ENCODE data around the gene KNG1. TPM values are rescaled to one million over a fixed set of nuclear protein-coding genes. Genes with fewer than 3 reads are reported as not detected.

KNG1 gene
- total and polyA plus RNA-seq, 2 of the 8 experiments (the other 6 are each of a cell fraction or from before 2014, with no cell fraction given) = 0.05 TPM; not detected in 1

DNA sequence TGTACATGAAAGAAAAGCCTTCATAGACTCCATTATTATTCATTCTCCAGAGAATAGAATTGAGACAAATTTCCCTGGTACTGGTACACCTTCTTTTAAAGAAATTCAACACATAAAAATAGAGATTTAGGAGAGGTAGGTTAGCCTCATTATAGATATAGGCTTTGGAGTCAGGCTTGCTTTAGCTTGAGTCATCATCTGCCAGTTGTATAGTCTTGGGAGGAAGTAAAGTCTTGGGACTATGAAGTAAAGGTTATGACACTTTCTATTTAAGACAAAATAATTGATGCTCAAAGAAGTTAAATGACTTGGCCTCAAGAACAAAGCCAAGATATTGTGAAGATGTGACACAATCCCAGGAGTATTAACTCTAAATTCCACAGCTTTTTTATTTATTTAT is 47.0 kb upstream of the KNG1 start:
- H2BK5ac ChIP-seq (ENCODE audit: low read depth, low read length) = no peak overlapping the region
- no peaks in the 10 kb centered on the region for H3K79me1 ChIP-seq (ENCODE audit: low read depth, low read length)
- no peaks in the 10 kb centered on the region for H3K79me2 ChIP-seq (ENCODE audit: control insufficient read depth in 1 of 2, insufficient read depth in 2 of 2, low read length in 2 of 2)
- no peak overlapping the region for H3K23ac ChIP-seq (ENCODE audit: insufficient read length)
- FAIRE-seq = no peak
- no peak overlapping the region for H3K9ac ChIP-seq (replicated peaks in 1 of 4; ENCODE audit: extremely low read depth in 1 of 4, low read depth in 3 of 4, low read length in 3 of 4)
- H3K4me3 ChIP-seq (ENCODE audit: extremely low read depth in 1 of 4, insufficient read depth in 2 of 4, low read depth in 3 of 4, low read length in 4 of 4) = no peak overlapping the region
- no peak overlapping the region for H2BK12ac ChIP-seq (ENCODE audit: low read depth, low read length)
- H3K36me3 ChIP-seq (ENCODE audit: control insufficient read depth in 2 of 4, insufficient read depth in 4 of 4, low read length in 3 of 4) = no peaks in the 10 kb centered on the region
- no peak overlapping the region for H2BK15ac ChIP-seq (ENCODE audit: low read length)
- no peak overlapping the region for H2AFZ ChIP-seq (ENCODE audit: low read length)
- H3K9me3 ChIP-seq (ENCODE audit: insufficient read depth in 2 of 2, low read depth in 1 of 2, low read length in 1 of 2) = no peaks in the 10 kb centered on the region
- H3K56ac ChIP-seq (replicated peaks; ENCODE audit: insufficient read length, low read depth, low read length) = no peak overlapping the region
- H3K23me2 ChIP-seq (ENCODE audit: low read depth, low read length) = no peaks in the 10 kb centered on the region; the same call in 1 of the 2 replicates
- H4K8ac ChIP-seq (ENCODE audit: extremely low read depth, insufficient read depth, low read length) = no peak overlapping the region
- peaks cover 0 to 4% (median 2%) of the 10 kb centered on the region in 4 experiments; a peak in 3 of 7 replicates for H3K4me1 ChIP-seq (replicated peaks in 1 of 4; ENCODE audit: control insufficient read depth in 3 of 4, insufficient read depth in 4 of 4, low read length in 3 of 4)
- H3K27me3 ChIP-seq (replicated peaks in 1 of 4; ENCODE audit: control insufficient read depth in 3 of 4, extremely low read depth in 1 of 4, insufficient read depth in 3 of 4, low read length in 3 of 4) = no peaks in the 10 kb centered on the region
- no peak for TF ChIP-seq PHF8 (conservative IDR thresholded peaks at IDR 0.05; ENCODE audit: low read depth, low read length)
- no peak for TF ChIP-seq KDM4A (IDR thresholded peaks at IDR 0.05; ENCODE audit: low read depth, low read length, severe bottlenecking)
- TF ChIP-seq EGR1 (IDR thresholded peaks at IDR 0.05; ENCODE audit: borderline replicate concordance, low read depth, low read length) = no peak
- TF ChIP-seq FOSL1 (IDR thresholded peaks at IDR 0.05; ENCODE audit: insufficient read depth, low read depth, low read length) = no peak
- no peak for TF ChIP-seq CHD1 (IDR thresholded peaks at IDR 0.05; ENCODE audit: low read depth, low read length)
- TF ChIP-seq NRF1 (IDR thresholded peaks at IDR 0.05; ENCODE audit: low read depth, low read length) = no peak
- no peak overlapping the region for H2BK120ac ChIP-seq (replicated peaks; ENCODE audit: low read depth, low read length)
- no peak for DNase-seq (ENCODE audit: low read depth in 1 of 2, low spot score in 2 of 2)
- no peak overlapping the region for H2AK5ac ChIP-seq (ENCODE audit: low read depth, low read length)
- CTCF ChIA-PET (ENCODE audit: partially characterized antibody) = interaction anchor here (1.1 to 1.3 kb wide), 2 partner anchors 9 to 21 kb away, joined by 3 to 4 read pairs; no protein-coding TSS in a partner anchor
- H3K14ac ChIP-seq (ENCODE audit: insufficient read length) = no peak overlapping the region
- H2BK20ac ChIP-seq (ENCODE audit: low read length) = no peak overlapping the region
- no peak overlapping the region for H3K27ac ChIP-seq (ENCODE audit: low read depth, low read length)
- no peaks in the 10 kb centered on the region for H4K20me1 ChIP-seq (replicated peaks in 1 of 2; ENCODE audit: control insufficient read depth in 1 of 2, insufficient read depth in 2 of 2, low read length in 2 of 2)
- no peak overlapping the region for H3K18ac ChIP-seq (ENCODE audit: extremely low read depth, low read length)
- no peak overlapping the region for H3K4ac ChIP-seq (replicated peaks; ENCODE audit: insufficient read length, low read depth, low read length)
- no peak overlapping the region for H4K91ac ChIP-seq (replicated peaks; ENCODE audit: insufficient read length, low read length)
- POLR2A ChIA-PET (ENCODE audit: partially characterized antibody) = interaction anchor here (1.0 kb wide), 1 partner anchor 114 kb away, joined by 3 read pairs; no protein-coding TSS in a partner anchor
- H3K4me2 ChIP-seq (ENCODE audit: insufficient read depth in 1 of 2, low read depth in 2 of 2, low read length in 2 of 2) = no peak overlapping the region
- H4K5ac ChIP-seq (ENCODE audit: insufficient read length, low read depth, low read length) = no peak overlapping the region

All from H1 (cell line).